ENCODE results near the gene RHOU.

RHOU gene

GRCh38 chr1:228795596-228795995 is 60.3 kb downstream of the RHOU start:
- no peak overlapping the region for H3K4me3 ChIP-seq (ENCODE audit: low read length)
- TF ChIP-seq ZNF274 (IDR thresholded peaks at IDR 0.05; ENCODE audit: low read depth, low read length) = no peak
